ENCODE results near the gene RND1.
"Not testable (repeated sequence)": the region's sequence is repeated elsewhere in the genome, so short reads cannot be mapped to it uniquely, and the experiment has no call there.

RND1 gene

GRCh38 chr12:48865281-48866051 is at the start of gene RND1:
Gene RND1 (minus strand): TSS chr12:48865870. CDS start chr12:48865767, 103 bp downstream.
- DNase-seq (ENCODE audit: low read depth in 2 of 2) = peak; percentile 50 to 64

DNA sequence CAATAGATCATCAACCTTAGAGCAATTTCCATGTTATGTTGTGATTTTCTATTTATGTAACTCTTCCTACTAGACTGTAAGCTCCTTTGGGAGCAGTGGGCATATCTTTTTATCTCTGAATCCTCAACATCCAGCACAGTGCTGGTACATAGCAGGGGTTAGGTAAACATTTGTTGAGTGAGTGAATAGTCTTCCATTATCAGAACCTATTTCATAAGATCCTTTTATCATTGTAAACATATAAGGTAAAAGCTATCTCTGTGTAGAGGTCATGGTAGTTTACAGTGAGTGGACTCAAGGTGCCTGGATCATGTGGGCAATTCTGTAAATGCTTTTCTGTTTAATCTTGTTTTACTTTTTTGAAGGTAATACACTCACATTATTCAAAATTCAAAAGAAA is 44.5 kb upstream of the RND1 start:
- DNase-seq (ENCODE audit: low read depth in 2 of 2) = no peak

GRCh38 chr12:48909698-48910097 is 44.0 kb upstream of the RND1 start:
- not testable (repeated sequence) for DNase-seq (ENCODE audit: low read depth in 2 of 2)

DNA sequence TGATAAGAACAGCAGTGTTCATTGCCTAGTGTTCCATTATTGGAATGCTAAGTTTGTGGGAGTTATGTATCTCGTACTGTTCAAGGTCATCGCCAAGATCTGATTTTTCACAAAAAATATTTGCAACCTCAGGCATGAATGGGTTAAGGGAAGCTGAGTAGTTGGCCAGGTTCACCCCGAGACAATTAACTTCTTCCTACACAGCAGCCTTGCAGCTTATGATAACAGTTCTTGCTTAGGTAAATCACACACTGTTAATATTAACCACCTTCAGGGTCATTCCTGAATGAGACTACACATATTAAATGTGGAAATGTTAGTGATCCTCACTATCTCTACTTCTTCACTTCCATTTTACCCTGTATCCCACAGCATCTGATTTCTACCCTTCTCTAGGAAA is 41.6 kb upstream of the RND1 start:
- no peak for DNase-seq (ENCODE audit: low read depth in 2 of 2)

DNA sequence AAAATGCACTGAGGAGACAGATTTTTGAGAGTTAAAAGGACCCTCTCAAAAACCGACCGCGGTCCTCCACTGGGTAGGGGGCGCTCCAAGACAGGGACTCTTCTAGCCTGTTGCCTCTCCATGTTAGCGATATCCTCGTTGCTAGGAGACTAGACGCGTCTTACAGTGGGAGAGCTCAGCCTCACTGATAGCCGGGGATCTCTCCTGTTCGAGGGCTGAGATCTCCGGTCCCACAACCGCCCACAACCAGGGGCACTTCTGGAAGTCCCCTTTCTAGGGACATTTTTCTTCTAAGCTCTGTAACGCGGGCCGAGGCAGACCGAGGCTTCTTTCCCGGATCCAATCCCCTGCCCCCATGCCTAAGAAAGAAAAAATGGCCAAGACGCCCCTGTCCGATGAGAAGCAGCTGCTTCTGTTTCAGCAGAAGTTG is 38.3 kb upstream of the RND1 start:
- peak; percentile 61 to 70 for DNase-seq (ENCODE audit: low read depth in 2 of 2)

DNA sequence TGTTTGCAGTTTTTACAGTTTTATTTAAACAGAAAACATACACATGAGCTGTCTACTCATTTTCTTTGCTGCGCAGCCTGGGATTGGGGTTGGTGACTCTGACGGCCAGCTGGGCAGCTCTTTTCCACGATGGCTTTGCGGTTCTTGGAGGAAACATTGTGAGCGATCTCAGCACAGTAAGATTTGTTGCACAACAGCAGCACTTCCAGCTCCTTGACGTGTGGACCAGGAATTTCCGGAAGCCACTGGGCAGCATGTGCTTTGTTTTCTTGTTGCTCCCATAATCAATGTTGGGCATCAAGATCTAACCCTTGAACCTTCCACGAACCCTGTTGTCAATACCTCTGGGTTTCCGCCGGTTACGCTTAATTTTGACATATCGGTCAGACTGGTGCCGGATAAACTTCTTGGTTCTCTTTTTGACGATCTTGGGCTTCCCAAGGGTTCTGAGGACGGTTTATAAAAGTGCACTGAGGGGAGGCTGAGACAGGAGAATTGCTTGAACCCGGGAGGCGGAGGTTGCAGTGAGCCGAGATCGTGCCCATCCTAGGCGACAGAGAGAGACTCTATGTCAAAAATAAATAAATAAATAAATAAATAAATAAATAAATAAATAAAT is 37.8 kb upstream of the RND1 start:
- DNase-seq (ENCODE audit: low read depth in 2 of 2) = no peak

GRCh38 chr12:48901278-48901677 is 35.6 kb upstream of the RND1 start:
- DNase-seq (ENCODE audit: low read depth in 2 of 2) = no peak

GRCh38 chr12:48899651-48900050 is 34.0 kb upstream of the RND1 start:
- no peak for DNase-seq (ENCODE audit: low read depth in 2 of 2)

DNA sequence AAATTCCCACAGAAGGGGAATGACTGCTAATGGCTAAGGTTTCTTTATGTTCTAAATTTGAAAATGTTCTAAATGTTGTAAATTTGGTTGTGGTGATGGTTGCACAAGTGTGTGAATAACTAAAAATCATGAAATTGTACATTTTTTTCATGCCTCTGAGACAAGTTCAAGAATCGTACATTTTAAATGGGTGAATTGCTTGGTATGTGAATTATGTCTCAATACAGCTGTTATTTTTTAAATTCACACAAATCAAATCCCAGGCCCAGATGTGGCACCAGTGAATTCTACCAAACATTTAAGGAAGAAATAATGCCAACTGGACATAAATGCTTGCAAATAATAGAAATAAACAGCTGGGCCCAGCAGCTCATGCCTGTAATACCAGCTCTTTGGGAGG is 28.6 kb upstream of the RND1 start:
- no peak for DNase-seq (ENCODE audit: low read depth in 2 of 2)

GRCh38 chr12:48890657-48891418 is 25.2 kb upstream of the RND1 start:
- DNase-seq (ENCODE audit: low read depth in 2 of 2) = peak; percentile 47 to 60

GRCh38 chr12:48889679-48890078 is 24.0 kb upstream of the RND1 start:
- DNase-seq (ENCODE audit: low read depth in 2 of 2) = no peak

- no peak for DNase-seq (ENCODE audit: low read depth in 2 of 2)
Measured at GRCh38 chr12:48883305-48884161, 17.9 kb upstream of the RND1 start.

GRCh38 chr12:48882972-48883304 is 17.3 kb upstream of the RND1 start:
- DNase-seq (ENCODE audit: low read depth in 2 of 2) = no peak

DNA sequence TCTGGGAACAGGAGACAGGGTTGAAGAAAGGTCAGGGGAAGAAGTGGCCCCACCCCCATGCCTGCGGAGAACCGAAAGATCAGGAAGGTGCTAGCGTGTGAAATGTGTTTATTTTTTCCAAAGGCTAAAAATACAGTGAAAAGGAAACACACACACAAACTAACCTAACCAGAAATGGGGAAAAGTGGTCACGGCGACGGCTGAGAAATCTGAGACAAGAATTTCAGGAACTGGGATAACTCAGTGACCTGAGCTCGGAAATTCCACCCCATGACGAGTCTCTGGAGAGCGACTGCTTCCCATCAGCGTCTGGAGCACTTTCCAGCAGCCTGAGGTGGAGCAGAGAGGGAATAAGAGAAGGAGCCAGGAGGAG is 16.6 kb upstream of the RND1 start:
- DNase-seq (ENCODE audit: low read depth in 2 of 2) = no peak

DNA sequence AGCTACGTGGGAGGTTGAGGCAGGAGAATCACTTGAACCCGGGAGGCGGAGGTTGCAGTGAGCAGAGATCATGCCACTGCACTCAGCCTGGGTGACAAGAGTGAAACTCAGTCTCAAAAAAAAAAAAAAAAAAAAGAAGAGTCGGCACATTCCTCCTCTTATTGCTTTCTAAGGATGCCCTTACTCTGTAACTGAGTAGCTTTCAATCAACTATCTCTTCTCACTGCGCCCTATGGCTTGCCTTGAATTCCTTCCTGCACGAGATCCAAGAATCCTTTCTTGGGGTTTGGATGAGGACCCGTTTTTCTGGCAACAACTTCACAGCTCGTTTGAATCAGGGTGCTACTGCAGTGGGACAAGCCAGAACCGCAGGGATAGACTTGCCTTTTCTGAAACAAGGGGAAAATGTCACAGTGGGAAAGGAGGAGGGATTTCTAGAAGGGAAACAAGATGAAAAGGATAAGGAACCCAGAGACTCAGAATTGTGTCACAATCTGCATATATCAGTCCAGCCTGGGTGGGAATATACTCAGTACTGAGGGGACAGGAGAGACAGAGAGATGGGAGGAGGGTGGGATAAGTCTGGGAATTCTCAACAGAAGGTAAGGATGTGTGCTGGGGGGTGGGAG is 16.1 kb upstream of the RND1 start:
- no peak for DNase-seq (ENCODE audit: low read depth in 2 of 2)

DNA sequence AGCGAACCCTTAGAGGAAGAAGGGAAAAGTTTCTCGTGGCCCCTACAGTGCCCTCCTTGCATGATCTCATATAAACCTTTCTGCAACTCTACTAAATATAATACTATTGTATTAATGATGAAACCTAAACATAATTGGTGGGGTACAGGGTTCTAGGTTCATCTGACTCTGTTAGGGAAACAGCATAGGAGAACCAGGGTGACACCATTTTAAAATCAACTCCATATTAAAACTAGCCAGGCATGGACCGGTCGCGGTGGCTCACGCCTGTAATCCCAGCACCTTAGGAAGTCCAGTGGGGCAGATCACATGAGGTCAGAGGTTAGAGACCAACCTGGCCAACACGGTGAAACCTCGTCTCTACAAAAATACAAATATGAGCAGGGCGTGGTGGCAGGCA is 15.0 kb upstream of the RND1 start:
- no peak for DNase-seq (ENCODE audit: low read depth in 2 of 2)

DNA sequence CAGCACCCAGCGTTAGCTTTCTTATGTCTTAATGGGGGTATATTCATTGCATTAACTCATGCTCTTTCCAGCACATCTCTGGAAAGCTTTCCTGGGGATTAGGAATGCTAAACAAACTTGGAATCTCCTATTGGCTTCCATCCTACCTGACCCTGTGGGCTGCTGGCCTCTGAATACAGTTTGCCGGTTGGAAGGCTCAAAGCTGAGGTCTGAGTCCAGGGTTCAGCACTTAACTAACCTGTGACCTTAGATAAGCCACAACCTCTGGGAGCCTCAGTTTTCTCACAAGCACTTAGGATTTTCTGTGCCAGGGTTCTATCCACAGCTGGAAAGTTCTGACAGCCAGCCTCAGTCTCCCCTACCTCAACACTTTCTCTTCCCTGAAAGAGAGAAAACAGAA is 12.9 kb upstream of the RND1 start:
- no peak for DNase-seq (ENCODE audit: low read depth in 2 of 2)

- DNase-seq (ENCODE audit: low read depth in 2 of 2) = no peak
Measured at GRCh38 chr12:48875944-48876515, 10.4 kb upstream of the RND1 start.

GRCh38 chr12:48873534-48873933 is 7.9 kb upstream of the RND1 start:
- DNase-seq (ENCODE audit: low read depth in 2 of 2) = not testable (repeated sequence)

GRCh38 chr12:48873096-48873495 is 7.4 kb upstream of the RND1 start:
- no peak for DNase-seq (ENCODE audit: low read depth in 2 of 2)

DNA sequence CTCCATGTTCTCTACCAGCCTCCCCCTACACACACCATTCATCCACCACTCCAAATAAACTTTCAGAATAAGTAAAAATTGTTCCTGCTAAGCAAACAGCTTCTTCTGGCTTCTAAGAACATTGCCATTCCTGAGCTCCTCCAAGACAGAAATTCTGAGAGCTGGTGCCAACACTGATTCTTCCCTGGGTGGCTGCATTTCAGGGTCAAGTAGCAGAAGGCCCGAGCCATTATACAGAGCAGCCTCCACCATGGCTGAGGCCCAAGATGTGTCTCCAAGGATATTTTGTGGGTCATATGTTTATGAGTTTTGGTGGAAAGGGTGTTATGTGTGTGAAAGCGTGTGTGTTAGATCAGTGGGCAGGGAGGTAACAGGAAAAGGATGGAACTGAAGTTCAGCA is 3.5 kb upstream of the RND1 start:
- DNase-seq (ENCODE audit: low read depth in 2 of 2) = no peak

Data from stimulated activated CD8-positive, alpha-beta memory T cell treated with anti-CD3 and anti-CD28 coated beads, Interleukin-7, amount 100 ng/mL, for 1 hour (primary cell).